Effector memory CD4-positive, alpha-beta T cell (primary cell): ENCODE measurements around the gene NUCKS1.

Experiments used
- DNase-seq, 3 donors: peaks; one replicate each; pipeline ENCODE4 v3.0.0-alpha.2; 2020
- H3K27ac ChIP-seq: 2 replicates; pipeline ENCODE4 v1.7.0; 2013; ENCODE audit warnings: mild to moderate bottlenecking, low read length, moderate library complexity; ENCODE audit not compliant: insufficient read depth, poor library complexity, severe bottlenecking
- H3K27me3 ChIP-seq: replicated peaks from 2 replicates; pipeline ENCODE4 v1.7.0; 2013; ENCODE audit warnings: mild to moderate bottlenecking, low read length; ENCODE audit not compliant: insufficient read depth, control insufficient read depth, poor library complexity, severe bottlenecking
- H3K36me3 ChIP-seq: 2 replicates; pipeline ENCODE4 v1.7.0; 2013; ENCODE audit warnings: mild to moderate bottlenecking, low read length, moderate library complexity; ENCODE audit not compliant: control insufficient read depth, insufficient read depth
- H3K4me1 ChIP-seq: 2 replicates; pipeline ENCODE4 v1.7.0; 2013; ENCODE audit warnings: low read length, mild to moderate bottlenecking; ENCODE audit not compliant: control insufficient read depth, insufficient read depth, poor library complexity, severe bottlenecking
- H3K4me3 ChIP-seq: 2 replicates; pipeline ENCODE4 v1.7.0; 2013; ENCODE audit warnings: low read length, low read depth, mild to moderate bottlenecking; ENCODE audit not compliant: insufficient read depth, poor library complexity, severe bottlenecking
- H3K9me3 ChIP-seq: 2 replicates; pipeline ENCODE4 v1.7.0; 2013; ENCODE audit warnings: mild to moderate bottlenecking, low read length, moderate library complexity; ENCODE audit not compliant: control insufficient read depth

NUCKS1 gene

GRCh38 chr1:205754857-205755256 is 4.9 kb upstream of the NUCKS1 start:
- Histone ChIP-seq H3K4me3 (no peak overlapping the region), H3K9me3 (no peaks in the 10 kb centered on the region), H3K4me1 (peaks cover 4% of the 10 kb centered on the region), H3K27me3 (no peaks in the 10 kb centered on the region), H3K36me3 (no peaks in the 10 kb centered on the region), H3K27ac (no peak overlapping the region)
- no peak for DNase-seq

GRCh38 chr1:205751036-205751651 is 1.2 kb upstream of the NUCKS1 start:
- DNase-seq, result no peak
- Histone ChIP-seq H3K27me3 (no peaks in the 10 kb centered on the region), H3K27ac (no peak overlapping the region), H3K4me1 (peaks cover 16% of the 10 kb centered on the region), H3K9me3 (no peaks in the 10 kb centered on the region), H3K4me3 (no peak overlapping the region), H3K36me3 (no peaks in the 10 kb centered on the region)

GRCh38 chr1:205749234-205750137 is 496 bp downstream of the NUCKS1 start:
- peak overlapping the region; percentile 87 for H3K4me3 ChIP-seq
- peaks cover 16% of the 10 kb centered on the region for H3K4me1 ChIP-seq
- H3K27ac ChIP-seq, result peak overlapping the region; percentile 92
- no peaks in the 10 kb centered on the region for H3K27me3 ChIP-seq
- no peaks in the 10 kb centered on the region for H3K36me3 ChIP-seq
- DNase-seq, result peak; percentile 92 to 94 (median 93)
- no peaks in the 10 kb centered on the region for H3K9me3 ChIP-seq

GRCh38 chr1:205748403-205749233 is 1.4 kb downstream of the NUCKS1 start:
- Histone ChIP-seq H3K4me3 (peak overlapping the region; percentile 87), H3K9me3 (no peaks in the 10 kb centered on the region), H3K27me3 (no peaks in the 10 kb centered on the region), H3K27ac (peak overlapping the region; percentile 92), H3K4me1 (peaks cover 16% of the 10 kb centered on the region), H3K36me3 (no peaks in the 10 kb centered on the region)
- no peak for DNase-seq

- no peaks in the 10 kb centered on the region for H3K36me3 ChIP-seq
- H3K27ac ChIP-seq, result no peak overlapping the region
- H3K27me3 ChIP-seq, result no peaks in the 10 kb centered on the region
- H3K4me1 ChIP-seq, result peaks cover 16% of the 10 kb centered on the region
- no peak overlapping the region for H3K4me3 ChIP-seq
- no peaks in the 10 kb centered on the region for H3K9me3 ChIP-seq
- DNase-seq, result no peak
Observed at GRCh38 chr1:205746757-205747412, 3.1 kb downstream of the NUCKS1 start.

- Histone ChIP-seq H3K27ac (no peak overlapping the region), H3K9me3 (no peaks in the 10 kb centered on the region), H3K4me1 (peaks cover 12% of the 10 kb centered on the region), H3K4me3 (no peak overlapping the region), H3K27me3 (no peaks in the 10 kb centered on the region), H3K36me3 (no peaks in the 10 kb centered on the region)
- DNase-seq, result no peak
Observed at GRCh38 chr1:205744403-205744802, 5.6 kb downstream of the NUCKS1 start.

GRCh38 chr1:205743977-205744376 is 6.0 kb downstream of the NUCKS1 start:
- no peaks in the 10 kb centered on the region for H3K27me3 ChIP-seq
- DNase-seq, result no peak
- H3K4me3 ChIP-seq, result no peak overlapping the region
- no peak overlapping the region for H3K27ac ChIP-seq
- no peaks in the 10 kb centered on the region for H3K36me3 ChIP-seq
- H3K4me1 ChIP-seq, result peaks cover 12% of the 10 kb centered on the region
- no peaks in the 10 kb centered on the region for H3K9me3 ChIP-seq

GRCh38 chr1:205741681-205742080 is 8.3 kb downstream of the NUCKS1 start:
- no peaks in the 10 kb centered on the region for H3K4me1 ChIP-seq
- no peaks in the 10 kb centered on the region for H3K27me3 ChIP-seq
- no peak overlapping the region for H3K27ac ChIP-seq
- no peaks in the 10 kb centered on the region for H3K36me3 ChIP-seq
- H3K4me3 ChIP-seq, result no peak overlapping the region
- no peaks in the 10 kb centered on the region for H3K9me3 ChIP-seq
- DNase-seq, result no peak

- Histone ChIP-seq H3K27ac (no peak overlapping the region), H3K27me3 (no peaks in the 10 kb centered on the region), H3K4me3 (no peak overlapping the region), H3K36me3 (no peaks in the 10 kb centered on the region), H3K9me3 (no peaks in the 10 kb centered on the region), H3K4me1 (no peaks in the 10 kb centered on the region)
- no peak for DNase-seq
Observed at GRCh38 chr1:205739348-205740160, 10.4 kb downstream of the NUCKS1 start.
